Muscle of leg (tissue), 11 donors: Measurements from ENCODE around the gene HOXC6. TPM values are rescaled to one million over a fixed set of nuclear protein-coding genes. Genes with fewer than 3 reads are reported as not detected.
A peak's percentile ranks its signal among the peaks of the same experiment; 100 is the strongest.

Experiments used
- DNase-seq: peaks from one replicate; pipeline ENCODE4 v3.0.0; 2013
- H3K27ac ChIP-seq: one replicate; pipeline ENCODE4 v1.5.1; 2013; ENCODE audit warnings: mild to moderate bottlenecking, low read length, control low read depth
- H3K27me3 ChIP-seq: one replicate; pipeline ENCODE4 v1.6.1; 2013; ENCODE audit warnings: low read length; ENCODE audit not compliant: control insufficient read depth, insufficient read depth
- H3K36me3 ChIP-seq: one replicate; pipeline ENCODE4 v1.6.1; 2013; ENCODE audit warnings: low read length; ENCODE audit not compliant: control insufficient read depth, insufficient read depth
- H3K4me1 ChIP-seq: one replicate; pipeline ENCODE4 v1.6.1; 2013; ENCODE audit warnings: low read length; ENCODE audit not compliant: control insufficient read depth, insufficient read depth
- H3K4me3 ChIP-seq: one replicate; pipeline ENCODE4 v1.5.1; 2013; ENCODE audit warnings: low read length, control low read depth
- H3K9me3 ChIP-seq: replicated peaks from 2 replicates; pipeline ENCODE4 v1.6.1; 2013; ENCODE audit warnings: low read depth, low read length; ENCODE audit not compliant: control insufficient read depth
- WGBS: methylation state at CpG from one replicate; pipeline ENCODE4 v1.1.5; 2013; ENCODE audit warnings: missing lambda C conversion rate; ENCODE audit not compliant: insufficient coverage; 5-methylcytosine and 5-hydroxymethylcytosine counted together
- polyA plus RNA-seq, 8 donors: library from polyadenylated mRNA; unstranded; fragments of 120-200 nt; gene quantifications; one replicate each; pipeline versions ENCODE4 v1.2.1 to v1.2.3, GENCODE V29; 2013; ENCODE audit warnings: inconsistent platforms in 1 of 8, low replicate concordance in 1 of 8; ENCODE audit not compliant: insufficient read length in 8 of 8, insufficient read depth in 1 of 8
- total RNA-seq: library from RNA; stranded (reverse); fragments of 120-200 nt; gene quantifications from one replicate; pipeline ENCODE4 v1.2.4, GENCODE V29; 2013

Gene HOXC6
- total and polyA plus RNA-seq, 9 donors = 4.1 to 22.5 (median 16.0) TPM

- no peak for DNase-seq
- Histone ChIP-seq H3K4me1 (peaks cover 36% of the 10 kb centered on the region), H3K4me3 (no peak overlapping the region), H3K9me3 (no peaks in the 10 kb centered on the region), H3K36me3 (peaks cover 29% of the 10 kb centered on the region), H3K27ac (peak overlapping the region; percentile 35), H3K27me3 (peaks cover 28% of the 10 kb centered on the region)
- 20% methylated on average over 3 of the region's 14 CpGs for WGBS
Measured at GRCh38 chr12:54058128-54058768, 30.0 kb downstream of the HOXC6 start.

DNA sequence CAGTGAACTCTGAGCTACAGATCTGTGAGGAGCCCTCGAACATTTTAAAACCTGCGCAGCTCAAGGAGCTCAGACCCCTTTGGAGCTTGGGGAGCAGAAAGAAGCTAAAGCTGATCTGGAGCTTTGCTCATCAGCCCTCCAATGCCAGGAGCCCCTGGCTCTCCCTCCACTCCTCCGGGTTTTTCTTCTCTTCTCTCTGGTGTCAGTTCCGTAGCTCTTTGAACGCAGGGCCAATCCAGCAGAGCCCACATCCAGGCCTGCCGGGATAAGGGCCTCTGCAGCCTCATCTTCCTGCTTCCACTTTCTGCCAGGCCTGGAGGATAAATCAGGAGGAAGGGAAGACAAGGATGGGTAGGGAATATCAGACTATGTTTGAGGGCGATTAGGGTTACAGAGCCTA is 31.4 kb downstream of the HOXC6 start:
- WGBS = no CpG with 5 or more reads among the region's 7 CpGs

DNA sequence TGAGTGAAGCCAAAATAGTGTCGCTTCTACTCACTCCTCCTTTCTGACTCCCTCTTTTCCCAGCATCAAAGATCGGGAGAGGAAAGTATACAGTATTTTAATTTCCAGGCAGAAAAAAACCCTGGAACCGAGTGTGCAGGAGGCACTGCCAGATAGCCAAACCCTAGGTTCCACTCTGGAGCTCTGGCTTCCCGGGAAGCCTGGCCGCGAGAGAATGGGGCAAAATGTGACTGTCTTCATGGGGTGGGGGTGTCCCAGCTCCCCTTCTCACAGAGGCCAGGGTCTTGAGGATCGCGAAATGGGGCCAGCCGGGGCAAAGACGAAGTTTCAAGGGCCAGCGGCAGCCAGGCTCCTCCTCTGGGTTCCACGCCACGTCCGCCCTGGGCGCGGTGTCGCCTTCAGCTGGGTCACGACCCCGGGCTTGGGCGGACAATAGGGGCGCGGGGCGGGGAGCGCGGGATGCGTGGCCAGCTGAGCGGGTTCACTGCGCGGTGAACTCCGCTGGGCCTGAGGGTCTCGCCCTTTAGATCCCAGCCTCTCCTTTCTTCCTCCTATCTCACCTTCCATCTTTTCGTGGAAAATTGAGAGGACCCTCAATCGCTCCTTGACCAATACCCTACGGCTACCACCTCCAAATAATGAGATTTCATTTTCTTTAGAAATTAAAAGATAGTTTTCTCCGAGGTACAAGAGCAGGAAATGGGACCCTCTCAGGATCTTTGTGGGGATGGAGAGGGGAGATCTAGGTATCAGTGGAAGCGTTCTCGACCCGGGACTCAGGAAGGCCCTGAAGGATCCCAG is 32.1 kb downstream of the HOXC6 start:
- no peak overlapping the region for H3K4me3 ChIP-seq
- no peak overlapping the region for H3K27ac ChIP-seq
- 63% methylated on average over 25 of the region's 38 CpGs for WGBS
- no peaks in the 10 kb centered on the region for H3K9me3 ChIP-seq
- peaks cover 22% of the 10 kb centered on the region for H3K36me3 ChIP-seq
- no peak for DNase-seq
- peaks cover 31% of the 10 kb centered on the region for H3K4me1 ChIP-seq
- H3K27me3 ChIP-seq = peaks cover 18% of the 10 kb centered on the region

More for the DNA sequence above, 31.4 kb downstream of the HOXC6 start:
- Histone ChIP-seq H3K4me3 (no peak overlapping the region), H3K4me1 (peaks cover 34% of the 10 kb centered on the region), H3K36me3 (peaks cover 26% of the 10 kb centered on the region), H3K27ac (no peak overlapping the region), H3K9me3 (no peaks in the 10 kb centered on the region), H3K27me3 (peaks cover 21% of the 10 kb centered on the region)
- DNase-seq = peak; percentile 62

- WGBS = no CpG with 5 or more reads among the region's 7 CpGs
Measured at GRCh38 chr12:54060975-54061778, 32.9 kb downstream of the HOXC6 start.

GRCh38 chr12:54065677-54066076 is 37.4 kb downstream of the HOXC6 start:
- Histone ChIP-seq H3K9me3 (no peaks in the 10 kb centered on the region), H3K36me3 (no peaks in the 10 kb centered on the region), H3K27me3 (peaks cover 9% of the 10 kb centered on the region), H3K4me1 (peaks cover 16% of the 10 kb centered on the region), H3K4me3 (no peak overlapping the region), H3K27ac (no peak overlapping the region)
- no peak for DNase-seq

More at GRCh38 chr12:54060975-54061778, 32.9 kb downstream of the HOXC6 start:
- Histone ChIP-seq H3K27ac (peak overlapping the region; percentile 15), H3K36me3 (peaks cover 16% of the 10 kb centered on the region), H3K4me3 (no peak overlapping the region), H3K27me3 (peaks cover 18% of the 10 kb centered on the region), H3K4me1 (peaks cover 31% of the 10 kb centered on the region), H3K9me3 (no peaks in the 10 kb centered on the region)
- no peak for DNase-seq

DNA sequence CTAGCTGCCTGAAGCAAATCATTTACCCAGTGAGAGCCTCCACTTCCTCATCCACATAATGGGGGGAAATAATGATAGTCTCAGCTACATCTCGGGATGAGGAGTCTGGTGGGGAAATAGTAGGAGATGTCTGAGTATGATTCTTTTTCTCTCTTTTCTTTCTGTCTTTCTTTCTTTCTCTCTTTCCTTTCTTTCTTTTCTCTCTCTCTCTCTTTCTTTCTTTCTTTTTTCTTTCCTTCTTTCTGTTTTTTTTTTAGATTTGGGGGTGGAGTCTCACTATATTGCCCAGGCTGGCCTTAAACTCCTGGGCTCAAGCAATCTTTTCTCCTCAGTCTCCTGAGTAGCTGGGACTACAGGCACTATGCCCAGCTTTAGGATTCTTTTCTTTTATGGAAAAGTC is 38.2 kb downstream of the HOXC6 start:
- H3K4me1 ChIP-seq = peaks cover 17% of the 10 kb centered on the region
- no peak for DNase-seq
- H3K27me3 ChIP-seq = peaks cover 5% of the 10 kb centered on the region
- H3K9me3 ChIP-seq = no peaks in the 10 kb centered on the region
- no peak overlapping the region for H3K4me3 ChIP-seq
- no peaks in the 10 kb centered on the region for H3K36me3 ChIP-seq
- WGBS = no CpG with 5 or more reads among the region's 1 CpG
- H3K27ac ChIP-seq = no peak overlapping the region

DNA sequence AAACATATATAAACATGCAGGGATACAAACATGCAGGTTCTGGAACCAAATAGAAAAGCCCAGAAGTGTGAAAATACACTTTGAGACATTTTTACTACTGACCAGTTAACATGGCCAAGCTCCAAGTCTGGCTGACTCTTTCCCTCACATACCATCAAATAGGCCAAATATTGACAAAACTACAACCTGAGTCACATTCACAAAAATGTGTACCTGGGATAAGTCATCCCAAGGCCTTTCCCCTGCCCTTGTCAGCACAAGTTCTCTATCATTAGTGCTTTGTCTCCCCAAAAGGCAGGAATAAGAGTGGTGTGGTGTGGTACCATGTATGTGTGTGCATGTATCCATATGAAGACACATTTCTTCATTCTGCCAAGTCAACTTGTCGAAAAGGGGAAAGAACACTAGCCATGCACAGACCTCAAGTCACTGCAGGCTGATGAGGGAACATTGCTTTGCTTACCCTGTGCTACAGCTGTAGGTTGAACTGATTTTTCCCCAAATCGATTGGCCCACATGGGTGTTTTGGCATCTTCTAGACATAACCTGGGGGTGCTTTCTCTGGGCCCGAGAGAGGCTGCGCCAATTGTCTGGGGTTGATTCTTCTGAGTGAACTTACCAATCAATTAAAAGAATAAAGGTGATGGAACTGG is 40.3 kb downstream of the HOXC6 start:
- no peak overlapping the region for H3K27ac ChIP-seq
- peaks cover 2% of the 10 kb centered on the region for H3K27me3 ChIP-seq

GRCh38 chr12:54071942-54072341 is 43.7 kb downstream of the HOXC6 start:
- WGBS = no CpG with 5 or more reads among the region's 1 CpG
- DNase-seq = no peak
- H3K4me1 ChIP-seq = peaks cover 15% of the 10 kb centered on the region
- H3K4me3 ChIP-seq = no peak overlapping the region
- no peak overlapping the region for H3K27ac ChIP-seq
- peaks cover 7% of the 10 kb centered on the region for H3K27me3 ChIP-seq
- no peaks in the 10 kb centered on the region for H3K9me3 ChIP-seq
- H3K36me3 ChIP-seq = no peaks in the 10 kb centered on the region

More for the DNA sequence above, 40.3 kb downstream of the HOXC6 start:
- 80% methylated on average over 1 of the region's 4 CpGs for WGBS
- Histone ChIP-seq H3K4me3 (no peak overlapping the region), H3K9me3 (no peaks in the 10 kb centered on the region), H3K4me1 (peaks cover 17% of the 10 kb centered on the region), H3K36me3 (no peaks in the 10 kb centered on the region)
- no peak for DNase-seq

GRCh38 chr12:54074308-54074707 is 46.1 kb downstream of the HOXC6 start:
- Histone ChIP-seq H3K4me3 (no peak overlapping the region), H3K9me3 (no peaks in the 10 kb centered on the region), H3K27me3 (peaks cover 8% of the 10 kb centered on the region), H3K27ac (no peak overlapping the region), H3K36me3 (no peaks in the 10 kb centered on the region), H3K4me1 (peaks cover 5% of the 10 kb centered on the region)
- WGBS = 53% methylated on average over 3 of the region's 6 CpGs
- no peak for DNase-seq
